ENCODE measurements around the gene CHN2. TPM values are rescaled to one million over a fixed set of nuclear protein-coding genes. Genes with fewer than 3 reads are reported as not detected.
A peak's percentile ranks its signal among the peaks of the same experiment; 100 is the strongest.

Gene CHN2
- total and polyA plus RNA-seq, 8 donors = 8.2 to 32.9 (median 24.0) TPM

- 91 to 94% methylated on average over 3 of the region's 3 CpGs for WGBS, 2 donors
- no peak for FAIRE-seq
- no peaks in the 10 kb centered on the region for H3K9me3 ChIP-seq
- no peak for DNase-seq
- no peak for ATAC-seq
- H3K4me1 ChIP-seq = peaks cover 25 to 31% (median 29%) of the 10 kb centered on the region in 3 donors
- intact Hi-C loops (cut with DNase I) = no loop called here
- no peak overlapping the region for H3K4me3 ChIP-seq
- H3K36me3 ChIP-seq = no peaks in the 10 kb centered on the region
- H3K27ac ChIP-seq = no peak overlapping the region
- H3K27me3 ChIP-seq = no peaks in the 10 kb centered on the region
- no peak for TF ChIP-seq CTCF (IDR thresholded peaks at IDR 0.05)
These were observed 177.9 kb downstream of the CHN2 start for GRCh38 chr7:29372351-29373090.

DNA sequence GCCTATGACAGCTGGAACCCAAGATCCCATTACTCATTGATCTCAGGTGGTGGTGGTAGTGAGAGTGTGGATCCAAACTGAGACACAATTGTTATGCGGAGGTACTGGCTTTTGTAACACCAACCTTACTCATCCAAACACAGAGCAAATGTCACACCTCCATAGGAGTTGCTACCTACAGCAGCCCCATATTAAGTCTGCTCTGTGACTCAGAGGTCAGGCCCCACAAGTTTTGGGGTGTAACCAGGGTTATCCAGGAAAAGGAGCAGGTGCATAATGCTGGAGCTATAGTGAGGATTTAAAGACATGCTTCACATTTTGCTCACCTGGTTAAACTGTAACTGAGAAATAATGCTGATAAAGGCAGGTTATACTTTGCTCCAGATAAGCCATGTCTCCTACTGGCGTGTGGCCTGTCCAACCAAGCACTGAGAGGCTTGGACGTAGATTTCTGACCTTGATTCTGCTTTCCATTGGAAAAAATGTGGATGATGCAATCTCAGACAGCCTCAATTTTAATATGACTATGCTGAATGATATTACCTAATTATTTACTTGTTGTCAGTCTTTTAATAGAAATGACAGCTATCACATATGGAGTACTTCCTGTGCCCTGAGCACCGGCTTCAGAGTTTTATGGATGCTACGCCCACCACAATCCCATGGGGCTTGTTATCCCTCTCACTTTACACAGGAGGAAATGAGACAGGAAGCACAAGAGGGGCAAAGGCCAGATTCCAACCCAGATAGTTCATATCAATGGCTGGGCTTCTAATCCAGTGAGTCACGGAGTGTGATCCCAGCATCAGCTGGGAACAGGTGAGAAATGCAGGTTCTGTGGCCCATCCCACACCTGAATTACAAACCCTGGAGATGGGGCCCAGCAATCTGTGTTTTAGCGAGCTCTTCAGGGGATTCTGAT lies 181.3 kb downstream of the CHN2 start:
- Histone ChIP-seq H3K27ac (peak overlapping the region; percentile 63 to 92 (median 84)), H3K27me3 (no peaks in the 10 kb centered on the region), H3K4me3 (no peak overlapping the region), H3K4me1 (peaks cover 25 to 27% (median 26%) of the 10 kb centered on the region in 3 donors), H3K9me3 (no peaks in the 10 kb centered on the region), H3K36me3 (no peaks in the 10 kb centered on the region)
- DNase-seq (peak in 4 of 6 donors; percentile 64 to 80 (median 73)), ATAC-seq (peak; percentile 86 to 94 (median 92)), FAIRE-seq (no peak)
- TF ChIP-seq CTCF (IDR thresholded peaks at IDR 0.05) = no peak
- intact Hi-C loops (cut with DNase I) = no loop called here
- 23 to 24% methylated on average over 7 of the region's 7 CpGs for WGBS, 2 donors

DNA sequence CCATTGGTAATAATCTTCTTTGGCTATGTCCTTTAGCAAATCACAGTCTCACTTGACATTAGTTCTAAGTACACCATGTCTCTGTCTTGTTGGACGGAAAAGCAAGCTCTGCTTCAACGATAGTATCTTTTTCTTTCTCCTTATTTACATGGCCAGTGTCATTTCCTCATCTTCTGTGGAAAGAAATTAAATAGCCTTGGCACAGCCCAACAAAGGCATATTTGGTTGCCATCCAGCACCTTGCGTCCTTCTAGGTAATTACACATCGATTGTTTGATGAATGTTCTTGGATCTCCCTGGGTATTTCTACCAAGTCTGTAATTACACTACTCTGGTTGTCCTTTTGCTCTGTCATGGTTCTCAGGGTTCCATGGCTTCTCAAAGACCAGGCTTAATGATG lies 183.1 kb downstream of the CHN2 start:
- peak in 1 of 6 donors; percentile 29 for DNase-seq
- no peak for FAIRE-seq
- no peaks in the 10 kb centered on the region for H3K27me3 ChIP-seq
- no peak for TF ChIP-seq CTCF (IDR thresholded peaks at IDR 0.05)
- H3K4me3 ChIP-seq = no peak overlapping the region
- H3K4me1 ChIP-seq = peaks cover 22 to 27% (median 25%) of the 10 kb centered on the region in 3 donors
- WGBS, 2 donors = 15 to 17% methylated on average over 4 of the region's 4 CpGs
- intact Hi-C loops (cut with DNase I) = no loop called here
- no peaks in the 10 kb centered on the region for H3K9me3 ChIP-seq
- no peaks in the 10 kb centered on the region for H3K36me3 ChIP-seq
- ATAC-seq = peak in 3 of 4 donors; percentile 3 to 14 (median 9)
- H3K27ac ChIP-seq = peak overlapping the region in 1 of 4 donors; percentile 89

DNA sequence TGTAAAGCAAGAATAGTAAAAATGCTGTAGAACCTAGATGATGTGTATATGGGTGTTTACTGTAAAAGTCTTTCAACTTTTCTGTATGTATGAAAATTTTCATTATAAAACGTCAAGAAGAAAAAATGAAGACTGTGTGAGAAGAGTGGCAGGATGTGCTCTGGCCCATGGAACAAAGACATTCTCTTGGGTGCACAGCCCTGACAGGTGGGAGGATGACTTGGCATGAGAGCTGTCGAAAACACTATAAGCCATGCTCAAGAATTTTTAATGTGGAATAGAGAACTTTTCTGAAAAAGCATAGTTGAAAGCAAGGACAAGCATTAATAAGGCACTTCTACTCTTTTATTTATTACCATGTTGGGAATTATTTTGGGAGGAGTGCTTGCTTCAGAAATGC lies 185.0 kb downstream of the CHN2 start:
- 87 to 91% methylated on average over 2 of the region's 2 CpGs for WGBS, 2 donors
- DNase-seq (no peak), FAIRE-seq (no peak), ATAC-seq (no peak)
- no peaks in the 10 kb centered on the region for H3K36me3 ChIP-seq
- no peaks in the 10 kb centered on the region for H3K9me3 ChIP-seq
- no peaks in the 10 kb centered on the region for H3K27me3 ChIP-seq
- no peak overlapping the region for H3K4me3 ChIP-seq
- H3K4me1 ChIP-seq = peaks cover 22 to 31% (median 26%) of the 10 kb centered on the region in 3 donors
- no peak overlapping the region for H3K27ac ChIP-seq
- intact Hi-C loops (cut with DNase I) = no loop called here
- no peak for TF ChIP-seq CTCF (IDR thresholded peaks at IDR 0.05)
